Uterus (tissue), 2 donors: Measurements from ENCODE around the gene BCAN.

Experiments
- CTCF ChIP-seq, 4 experiments: fragments of 200-600 bp in 2 of 4; fragments of 450-650 bp in 2 of 4; sonication (generic) in 2 of 4; IDR thresholded peaks; one replicate each; pipeline ENCODE4 v1.5.1; 2016 to 2019; ENCODE audit warnings: antibody characterized with exemption in 4 of 4, mild to moderate bottlenecking in 2 of 4, moderate library complexity in 1 of 4
- POLR2A ChIP-seq, 2 donors: fragments of 450-650 bp; IDR thresholded peaks; one replicate each; pipeline ENCODE4 v1.6.1; 2016; ENCODE audit warnings: antibody characterized with exemption in 2 of 2, mild to moderate bottlenecking in 1 of 2, moderate library complexity in 1 of 2

GRCh38 chr1:156704166-156704711 lies 62.3 kb downstream of the BCAN start:
- TF ChIP-seq CTCF (IDR thresholded peaks at IDR 0.05), result no peak
- TF ChIP-seq POLR2A (IDR thresholded peaks at IDR 0.05), result no peak
